SH-SY5Y (cell line): ENCODE data around the gene RANBP17.

Experiments used
- GATA2 ChIP-seq: IDR thresholded peaks from 2 replicates; pipeline ENCODE4 v1.6.1; 2011; ENCODE audit warnings: mild to moderate bottlenecking, low read depth, low read length
- GATA3 ChIP-seq: IDR thresholded peaks from 2 replicates; pipeline ENCODE4 v1.6.1; 2011; ENCODE audit warnings: low read depth, mild to moderate bottlenecking, low read length, moderate library complexity

DNA sequence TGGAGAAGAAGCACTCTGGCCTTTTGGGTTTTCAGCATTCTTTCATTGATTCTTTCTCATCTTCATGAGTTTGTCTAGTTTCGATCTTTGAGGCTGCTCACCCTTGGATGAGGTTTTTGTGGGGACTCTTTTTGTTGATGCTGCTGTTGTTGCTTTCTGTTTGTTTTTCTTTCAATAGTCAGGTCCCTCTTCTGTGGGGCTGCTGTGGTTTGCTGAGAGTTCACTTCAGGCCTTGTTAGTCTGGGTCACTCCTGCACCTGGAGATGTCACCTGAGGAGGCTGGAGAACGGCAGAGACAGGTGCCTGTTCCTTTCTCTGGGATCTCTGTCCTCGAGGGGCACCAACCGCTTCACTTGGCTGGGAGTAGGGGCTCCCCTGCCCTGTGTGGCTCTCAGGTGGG lies 14.0 kb downstream of the RANBP17 start:
- TF ChIP-seq GATA2 (no peak), GATA3 (no peak)
